Ovary (tissue), 3 donors: Measurements from ENCODE around the gene CYP2W1.

ENCODE experiments used
- EP300 ChIP-seq: sonication (generic); formaldehyde crosslinking; IDR thresholded peaks from one replicate; pipeline ENCODE4 v1.6.1; 2017; ENCODE audit warnings: antibody characterized with exemption
- POLR2A ChIP-seq: fragments of 450-650 bp; IDR thresholded peaks from one replicate; pipeline ENCODE4 v1.6.1; 2017; ENCODE audit warnings: antibody characterized with exemption, mild to moderate bottlenecking, moderate library complexity
- TF ChIP-seq, protein P1 (sequence below), 3 donors: fragments of 450-650 bp in 2 of 3; fragments of 200-600 bp in 1 of 3; IDR thresholded peaks; one replicate each; pipeline versions ENCODE4 v1.5.1 to v1.8.0; 2016 to 2022; ENCODE audit warnings: antibody characterized with exemption in 3 of 3, mild to moderate bottlenecking in 1 of 3
- donor health status: DM: no; HTN: no; CAD: no.

DNA sequence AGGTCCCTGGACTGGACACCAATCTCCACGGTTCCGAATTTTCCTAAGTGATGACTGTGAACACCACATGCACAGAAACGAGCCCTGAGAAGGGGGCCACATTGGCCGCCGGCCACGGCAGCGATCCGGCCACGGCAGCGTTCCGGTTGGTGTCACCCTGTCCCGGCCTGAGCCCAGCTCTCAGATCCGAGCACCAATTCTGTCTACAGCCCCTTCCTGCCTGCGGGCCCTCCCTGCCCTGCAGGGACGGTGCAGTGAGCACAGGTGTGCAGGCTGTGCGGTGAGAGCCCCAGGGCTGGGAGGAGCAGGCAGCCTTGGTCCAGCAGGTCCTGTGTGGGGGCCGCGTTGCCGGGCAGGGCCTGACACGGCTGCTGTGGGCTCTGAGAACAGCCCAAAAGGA is 31.7 kb downstream of the CYP2W1 start:
- TF ChIP-seq, protein P1, sequence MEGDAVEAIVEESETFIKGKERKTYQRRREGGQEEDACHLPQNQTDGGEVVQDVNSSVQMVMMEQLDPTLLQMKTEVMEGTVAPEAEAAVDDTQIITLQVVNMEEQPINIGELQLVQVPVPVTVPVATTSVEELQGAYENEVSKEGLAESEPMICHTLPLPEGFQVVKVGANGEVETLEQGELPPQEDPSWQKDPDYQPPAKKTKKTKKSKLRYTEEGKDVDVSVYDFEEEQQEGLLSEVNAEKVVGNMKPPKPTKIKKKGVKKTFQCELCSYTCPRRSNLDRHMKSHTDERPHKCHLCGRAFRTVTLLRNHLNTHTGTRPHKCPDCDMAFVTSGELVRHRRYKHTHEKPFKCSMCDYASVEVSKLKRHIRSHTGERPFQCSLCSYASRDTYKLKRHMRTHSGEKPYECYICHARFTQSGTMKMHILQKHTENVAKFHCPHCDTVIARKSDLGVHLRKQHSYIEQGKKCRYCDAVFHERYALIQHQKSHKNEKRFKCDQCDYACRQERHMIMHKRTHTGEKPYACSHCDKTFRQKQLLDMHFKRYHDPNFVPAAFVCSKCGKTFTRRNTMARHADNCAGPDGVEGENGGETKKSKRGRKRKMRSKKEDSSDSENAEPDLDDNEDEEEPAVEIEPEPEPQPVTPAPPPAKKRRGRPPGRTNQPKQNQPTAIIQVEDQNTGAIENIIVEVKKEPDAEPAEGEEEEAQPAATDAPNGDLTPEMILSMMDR (IDR thresholded peaks at IDR 0.05): no peak
- TF ChIP-seq POLR2A: no peak
- TF ChIP-seq EP300: no peak
